ENCODE measurements around the gene DLG2. TPM values are rescaled to one million over a fixed set of nuclear protein-coding genes. Genes with fewer than 3 reads are reported as not detected.

Gene DLG2
- total RNA-seq, 4 donors from 2014 or later, result 2.9 to 30.2 (median 22.6) TPM

DNA sequence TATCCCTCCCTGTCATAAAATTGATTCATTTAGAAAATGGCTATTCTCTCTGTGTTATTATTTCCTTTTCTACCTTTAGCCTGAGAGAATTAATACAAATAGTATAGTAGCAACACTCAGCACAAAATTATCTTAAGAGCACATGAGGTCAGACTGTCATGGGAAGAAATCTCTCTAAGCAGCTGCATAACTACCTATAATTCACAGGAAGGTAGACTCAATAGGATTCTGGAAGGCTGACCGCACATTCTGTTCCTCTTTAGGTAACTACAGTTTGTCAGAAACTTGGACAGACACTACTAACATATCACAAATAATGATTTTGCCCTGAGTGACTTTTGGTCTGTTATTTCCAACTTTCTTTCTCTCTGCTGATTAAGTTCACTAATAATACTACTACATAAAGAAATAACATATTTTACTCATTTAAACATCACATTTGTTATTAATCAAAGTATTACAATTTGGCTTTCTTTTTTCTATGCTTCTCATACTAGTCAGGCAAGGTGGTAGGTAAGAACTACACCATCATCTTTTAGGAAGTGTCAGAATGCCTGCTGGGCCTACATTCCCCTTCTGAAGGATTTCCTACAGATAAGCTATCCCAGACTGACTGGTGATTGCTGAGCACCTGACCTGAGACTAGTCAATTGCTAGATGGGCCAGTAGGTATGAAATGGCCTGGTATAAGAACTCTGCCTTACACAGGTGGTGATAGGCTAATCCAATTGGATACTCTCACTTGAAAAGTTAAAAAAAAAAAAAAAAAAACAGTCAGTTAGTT, 325.1 kb downstream of the DLG2 start:
- intact Hi-C loops (cut with DNase I; ENCODE audit: low total_unique reads), result no loop called here
- Histone ChIP-seq H3K27ac (no peak overlapping the region), H3K9me3 (no peaks in the 10 kb centered on the region), H3K4me3 (no peak overlapping the region), H3K27me3 (no peaks in the 10 kb centered on the region), H3K4me1 (peaks cover 0 to 15% of the 10 kb centered on the region in 2 donors), H3K36me3 (no peaks in the 10 kb centered on the region)
- TF ChIP-seq, protein P1, sequence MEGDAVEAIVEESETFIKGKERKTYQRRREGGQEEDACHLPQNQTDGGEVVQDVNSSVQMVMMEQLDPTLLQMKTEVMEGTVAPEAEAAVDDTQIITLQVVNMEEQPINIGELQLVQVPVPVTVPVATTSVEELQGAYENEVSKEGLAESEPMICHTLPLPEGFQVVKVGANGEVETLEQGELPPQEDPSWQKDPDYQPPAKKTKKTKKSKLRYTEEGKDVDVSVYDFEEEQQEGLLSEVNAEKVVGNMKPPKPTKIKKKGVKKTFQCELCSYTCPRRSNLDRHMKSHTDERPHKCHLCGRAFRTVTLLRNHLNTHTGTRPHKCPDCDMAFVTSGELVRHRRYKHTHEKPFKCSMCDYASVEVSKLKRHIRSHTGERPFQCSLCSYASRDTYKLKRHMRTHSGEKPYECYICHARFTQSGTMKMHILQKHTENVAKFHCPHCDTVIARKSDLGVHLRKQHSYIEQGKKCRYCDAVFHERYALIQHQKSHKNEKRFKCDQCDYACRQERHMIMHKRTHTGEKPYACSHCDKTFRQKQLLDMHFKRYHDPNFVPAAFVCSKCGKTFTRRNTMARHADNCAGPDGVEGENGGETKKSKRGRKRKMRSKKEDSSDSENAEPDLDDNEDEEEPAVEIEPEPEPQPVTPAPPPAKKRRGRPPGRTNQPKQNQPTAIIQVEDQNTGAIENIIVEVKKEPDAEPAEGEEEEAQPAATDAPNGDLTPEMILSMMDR (IDR thresholded peaks at IDR 0.05), result no peak
- no peak for TF ChIP-seq POLR2A (IDR thresholded peaks at IDR 0.05)
- DNase-seq, result no peak

DNA sequence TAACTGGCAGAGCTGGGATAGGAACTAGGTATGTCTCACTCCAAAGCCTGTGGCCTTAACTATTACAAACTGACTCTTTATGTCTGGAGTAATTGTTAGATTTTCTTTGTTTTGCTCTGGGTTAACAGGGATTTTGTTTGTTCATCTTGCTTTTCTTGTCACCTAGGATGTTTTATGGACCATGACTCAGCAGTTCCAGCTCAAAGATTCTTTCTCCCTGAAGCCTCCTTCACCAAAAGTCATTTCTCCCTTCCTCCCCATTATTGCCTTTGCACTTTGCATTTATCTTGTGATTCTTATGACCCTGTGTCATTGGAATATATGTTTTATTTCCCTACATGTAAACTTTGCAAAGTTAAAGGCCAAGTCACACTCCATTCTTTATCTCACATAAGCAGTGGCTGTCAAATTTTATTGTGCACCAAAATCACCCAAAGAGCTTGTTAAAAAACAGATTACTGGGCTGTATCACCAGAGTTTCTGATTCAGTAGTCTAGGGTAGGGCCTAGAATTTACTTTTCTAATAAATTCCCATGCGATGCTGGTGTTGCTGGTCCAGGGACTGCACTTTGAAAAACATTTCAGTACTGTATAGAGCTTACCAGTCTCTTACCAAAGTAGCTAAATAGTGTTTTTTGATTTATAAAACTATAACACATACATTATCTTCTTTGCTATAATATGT, 327.7 kb downstream of the DLG2 start:
- intact Hi-C loops (cut with DNase I; ENCODE audit: low total_unique reads), result no loop called here
- H3K27ac ChIP-seq, result peak overlapping the region; percentile 18 to 22
- TF ChIP-seq POLR2A (IDR thresholded peaks at IDR 0.05), result no peak
- TF ChIP-seq, protein P1 (IDR thresholded peaks at IDR 0.05), result no peak

DNA sequence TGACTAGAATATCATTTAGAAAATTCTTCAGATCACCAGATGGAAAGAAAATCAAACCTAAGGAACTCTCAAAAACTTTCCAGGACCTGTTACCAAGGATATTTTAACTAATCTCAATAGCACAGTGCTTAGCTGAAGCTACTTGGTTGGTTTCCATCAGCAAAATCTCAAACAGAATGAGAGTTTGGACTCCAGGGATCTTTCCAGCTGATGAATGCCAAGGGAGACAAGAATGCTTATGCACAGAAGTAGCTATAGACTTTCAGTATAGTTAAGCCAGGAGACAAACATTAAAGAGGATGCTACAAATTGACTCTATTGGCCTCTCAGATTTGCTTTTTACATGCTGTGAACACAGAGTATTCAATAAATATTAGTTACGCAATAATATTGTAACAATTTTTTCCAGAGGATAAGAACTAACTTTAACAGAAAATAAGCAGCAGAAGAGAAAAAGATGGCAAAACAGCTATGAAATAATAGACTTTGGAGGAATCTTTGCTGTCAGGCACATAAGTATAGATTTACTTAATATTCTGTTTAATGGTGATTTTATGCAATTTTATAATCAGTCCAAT, 331.4 kb downstream of the DLG2 start:
- Histone ChIP-seq H3K4me3 (no peak overlapping the region), H3K27me3 (no peaks in the 10 kb centered on the region), H3K36me3 (no peaks in the 10 kb centered on the region), H3K27ac (no peak overlapping the region), H3K4me1 (peaks cover 0 to 15% of the 10 kb centered on the region in 2 donors), H3K9me3 (no peaks in the 10 kb centered on the region)
- intact Hi-C loops (cut with DNase I; ENCODE audit: low total_unique reads), result no loop called here
- DNase-seq, result no peak
- no peak for TF ChIP-seq POLR2A (IDR thresholded peaks at IDR 0.05)
- TF ChIP-seq, protein P1 (IDR thresholded peaks at IDR 0.05), result no peak

More for the DNA sequence above, 327.7 kb downstream of the DLG2 start:
- no peaks in the 10 kb centered on the region for H3K36me3 ChIP-seq
- H3K27me3 ChIP-seq, result no peaks in the 10 kb centered on the region
- peaks cover 0 to 15% of the 10 kb centered on the region in 2 donors for H3K4me1 ChIP-seq
- no peaks in the 10 kb centered on the region for H3K9me3 ChIP-seq
- no peak for DNase-seq
- H3K4me3 ChIP-seq, result no peak overlapping the region

DNA sequence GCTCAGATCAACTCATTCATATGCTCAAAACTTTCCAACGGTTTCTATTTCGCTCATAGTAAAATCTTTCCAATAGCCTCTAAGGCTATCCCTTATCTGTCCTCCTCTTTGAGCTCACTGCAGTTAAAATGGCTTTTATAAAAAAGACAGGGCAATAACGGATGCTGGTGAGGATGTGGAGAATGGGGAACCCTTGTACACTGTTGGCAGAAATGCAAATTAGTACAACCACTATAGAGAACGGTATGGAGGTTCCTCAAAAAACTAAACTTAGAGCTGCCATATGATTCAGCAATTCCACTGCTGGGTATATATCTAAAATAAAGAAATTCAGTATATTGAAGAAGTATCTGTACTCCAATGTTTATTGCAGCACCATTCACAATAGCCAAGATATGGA, 345.6 kb downstream of the DLG2 start:
- Histone ChIP-seq H3K4me1 (no peaks in the 10 kb centered on the region), H3K27me3 (no peaks in the 10 kb centered on the region), H3K36me3 (no peaks in the 10 kb centered on the region), H3K27ac (no peak overlapping the region), H3K9me3 (no peaks in the 10 kb centered on the region), H3K4me3 (no peak overlapping the region)
- intact Hi-C loops (cut with DNase I; ENCODE audit: low total_unique reads), result no loop called here
- DNase-seq, result no peak
- TF ChIP-seq, protein P1 (IDR thresholded peaks at IDR 0.05), result no peak
- no peak for TF ChIP-seq POLR2A (IDR thresholded peaks at IDR 0.05)

DNA sequence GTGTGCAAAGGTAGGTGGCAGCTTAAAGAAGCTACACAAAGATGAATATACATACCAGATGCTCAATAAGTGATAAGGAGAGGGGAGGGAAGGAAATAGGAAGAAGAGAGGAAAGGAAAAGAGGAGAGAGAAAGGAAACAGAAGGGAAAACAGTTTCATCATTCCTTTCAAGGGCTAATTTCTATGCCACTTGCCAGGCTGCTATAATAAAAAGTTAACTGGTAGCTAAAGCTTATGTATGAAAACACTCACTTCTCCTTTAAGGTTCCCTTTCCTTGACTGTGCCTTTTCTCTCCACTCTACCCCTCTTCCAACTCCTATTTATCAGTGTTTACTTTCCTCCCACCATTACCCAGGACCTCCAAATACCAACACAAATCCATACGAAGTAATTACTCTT, 347.9 kb downstream of the DLG2 start:
- TF ChIP-seq, protein P1 (IDR thresholded peaks at IDR 0.05), result no peak
- TF ChIP-seq POLR2A (IDR thresholded peaks at IDR 0.05), result no peak
- intact Hi-C loops (cut with DNase I; ENCODE audit: low total_unique reads), result no loop called here
- no peak for DNase-seq
- Histone ChIP-seq H3K27ac (no peak overlapping the region), H3K4me1 (no peaks in the 10 kb centered on the region), H3K36me3 (no peaks in the 10 kb centered on the region), H3K4me3 (no peak overlapping the region), H3K9me3 (no peaks in the 10 kb centered on the region), H3K27me3 (no peaks in the 10 kb centered on the region)

Measured in uterus (tissue), 4 donors.